NCI-H2081 treated with DMSO at 0.1 percent for 48 hours (cell line): Measurements from ENCODE around the gene DOCK6.

ENCODE experiments used
- DNase-seq: peaks from one replicate; lab custom pipeline; 2025; lab: John Stamatoyannopoulos, UW

The DOCK6 gene

GRCh38 chr19:11278670-11279069 is 16.3 kb upstream of the DOCK6 start:
- no peak for DNase-seq

- no peak for DNase-seq
These were observed 12.3 kb upstream of the DOCK6 start for GRCh38 chr19:11274533-11275086.

DNA sequence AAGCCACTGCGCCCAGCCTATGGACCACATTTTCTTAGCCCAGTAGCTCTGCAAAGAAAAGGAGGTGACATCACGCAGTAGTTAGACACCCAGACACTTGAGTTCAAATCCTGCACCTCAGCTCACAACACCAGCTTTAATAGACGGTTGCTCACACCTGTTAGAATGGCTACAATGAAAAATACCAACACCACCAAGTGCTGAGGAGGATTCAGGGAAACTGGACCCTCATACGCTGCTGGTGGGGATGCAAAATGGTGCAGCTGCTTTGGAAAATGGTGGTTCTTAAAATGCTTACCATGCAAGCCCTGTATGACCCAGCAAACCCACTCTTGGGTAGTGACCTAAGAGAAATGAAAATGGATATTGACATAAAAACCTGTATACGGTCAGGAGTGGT is 11.7 kb upstream of the DOCK6 start:
- no peak for DNase-seq

GRCh38 chr19:11273296-11273695 is 11.0 kb upstream of the DOCK6 start:
- DNase-seq, result no peak

- no peak for DNase-seq
These were observed 7.1 kb upstream of the DOCK6 start for GRCh38 chr19:11269408-11269807.

- DNase-seq, result no peak
These were observed 6.5 kb upstream of the DOCK6 start for GRCh38 chr19:11268783-11269267.

DNA sequence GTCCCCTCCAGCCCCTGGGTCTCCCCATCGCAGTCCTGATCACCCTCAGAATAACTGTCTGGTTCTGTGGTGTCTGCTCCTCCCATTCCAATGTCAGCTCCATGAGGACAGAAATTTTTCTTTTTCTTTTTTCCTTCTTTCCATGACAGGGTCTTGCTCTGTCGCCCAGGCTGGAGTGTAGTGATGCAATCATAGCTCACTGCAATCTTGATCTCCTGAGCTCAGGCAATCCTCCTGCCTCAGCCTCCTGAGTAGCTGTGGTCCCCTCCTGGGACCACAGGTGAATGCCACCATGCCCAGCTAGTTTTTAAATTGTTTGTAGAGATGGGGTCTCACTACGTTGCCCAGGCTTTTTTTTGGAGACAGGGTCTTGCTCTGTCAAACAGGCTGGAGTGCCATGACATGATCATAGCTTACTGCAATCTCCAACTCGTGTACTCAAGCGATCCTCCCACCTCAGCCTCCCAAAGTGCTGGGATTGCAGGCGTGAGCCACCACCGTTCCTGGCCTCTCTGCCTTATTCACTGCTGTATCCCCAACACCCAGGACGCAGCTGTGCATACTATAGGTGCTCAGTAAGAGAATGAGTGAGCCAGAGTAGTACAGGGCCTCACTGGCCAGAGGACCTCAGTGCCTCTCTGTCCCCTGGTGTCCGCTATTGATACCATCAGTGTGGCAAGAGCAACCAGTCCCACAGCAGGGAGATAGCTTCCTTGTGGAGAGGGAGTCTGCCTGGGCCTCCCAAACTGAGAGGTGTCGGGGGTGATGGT is 5.2 kb upstream of the DOCK6 start:
- DNase-seq, result no peak

DNA sequence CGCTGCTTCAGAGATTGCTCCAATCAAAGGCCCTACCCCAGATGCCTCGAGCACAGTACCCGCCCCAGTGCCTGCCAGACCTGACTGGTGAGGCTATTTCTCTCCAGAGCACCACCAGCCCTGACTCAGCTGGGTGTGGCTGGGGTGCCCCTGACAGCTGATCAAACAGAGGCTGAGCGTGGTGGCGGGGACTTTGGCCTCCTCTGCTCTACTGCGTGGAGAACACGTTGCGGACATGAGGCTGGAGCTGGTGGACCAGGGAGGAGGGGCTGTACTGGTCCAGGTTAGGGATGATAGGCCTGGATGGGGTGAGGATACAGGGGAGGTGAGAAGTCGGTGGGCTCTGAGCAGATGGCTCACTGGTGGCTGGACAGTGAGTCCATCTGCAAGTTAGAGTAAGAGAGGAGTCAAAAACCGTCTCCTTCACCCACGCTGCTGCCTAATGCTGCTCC is 3.5 kb upstream of the DOCK6 start:
- DNase-seq, result no peak

- DNase-seq, result no peak
These were observed 3.0 kb upstream of the DOCK6 start for GRCh38 chr19:11265177-11265784.

- no peak for DNase-seq
These were observed 2.3 kb upstream of the DOCK6 start for GRCh38 chr19:11264452-11265176.

- DNase-seq, result no peak
These were observed 1.4 kb upstream of the DOCK6 start for GRCh38 chr19:11263726-11264125.

- no peak for DNase-seq
These were observed 823 bp downstream of the DOCK6 start for GRCh38 chr19:11261431-11261970.

GRCh38 chr19:11260996-11261395 is 1.3 kb downstream of the DOCK6 start:
- DNase-seq, result no peak

GRCh38 chr19:11257846-11258380 is 4.4 kb downstream of the DOCK6 start:
- DNase-seq, result no peak

- no peak for DNase-seq
These were observed 6.1 kb downstream of the DOCK6 start for GRCh38 chr19:11256189-11256588.

DNA sequence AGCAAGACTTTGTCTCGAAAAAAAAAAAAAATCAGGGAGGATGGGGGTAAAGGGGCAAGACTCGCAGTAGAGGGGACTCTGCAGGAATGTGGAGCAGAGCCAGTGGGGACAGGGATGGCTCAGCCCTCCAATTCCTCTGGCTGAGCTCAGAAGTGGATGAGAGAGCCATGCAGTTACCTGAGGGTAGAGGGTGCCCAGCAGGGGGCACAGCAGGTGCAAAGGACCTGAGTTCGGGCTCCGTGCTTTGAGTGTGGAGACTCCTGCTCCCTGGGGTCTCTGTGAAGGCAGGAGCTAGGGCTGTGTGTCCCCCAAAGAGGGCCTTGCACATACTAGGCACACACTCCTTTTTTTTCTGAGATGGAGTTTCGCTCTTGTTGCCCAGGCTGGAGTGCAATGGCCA is 7.7 kb downstream of the DOCK6 start:
- DNase-seq, result no peak

GRCh38 chr19:11252665-11253355 is 9.5 kb downstream of the DOCK6 start:
- no peak for DNase-seq

- no peak for DNase-seq
These were observed 10.5 kb downstream of the DOCK6 start for GRCh38 chr19:11251650-11252314.

- no peak for DNase-seq
These were observed 11.1 kb downstream of the DOCK6 start for GRCh38 chr19:11251217-11251616.

DNA sequence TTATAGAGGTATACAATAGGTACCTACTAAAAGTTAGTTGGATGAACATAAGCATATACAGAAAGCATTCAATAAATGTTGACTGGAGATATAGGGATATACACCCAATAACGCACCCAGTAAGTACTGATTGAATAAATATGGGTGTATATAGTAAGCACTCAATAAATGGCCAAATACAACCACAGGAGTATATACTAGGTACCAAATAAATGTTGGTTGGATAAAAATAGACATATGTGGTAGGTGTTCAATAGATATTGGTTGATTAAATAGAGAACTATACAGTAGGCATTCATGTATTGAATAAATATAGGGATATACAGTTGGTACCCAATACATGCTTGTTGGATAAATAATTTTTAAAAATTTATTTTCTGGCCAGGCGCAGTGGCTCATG is 13.5 kb downstream of the DOCK6 start:
- DNase-seq, result no peak

DNA sequence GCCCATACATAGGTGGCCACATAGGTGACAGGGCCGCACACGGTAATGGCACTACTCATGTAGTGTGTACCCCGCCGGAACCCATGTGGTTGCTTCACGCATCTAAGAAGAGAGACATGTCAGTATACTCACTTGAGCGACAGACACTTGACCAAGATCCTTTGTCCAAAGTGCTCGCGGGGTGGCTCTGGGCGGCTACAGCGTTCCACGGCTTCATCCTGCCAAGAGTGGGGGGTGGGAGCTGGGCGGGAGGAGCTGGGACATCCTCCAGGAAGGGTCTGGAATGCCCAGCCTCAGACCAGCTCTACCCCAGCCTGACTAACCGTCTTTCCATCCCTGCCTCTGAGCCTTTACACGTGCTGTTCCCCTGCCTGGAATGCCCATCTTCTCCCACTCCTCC is 14.4 kb downstream of the DOCK6 start:
- DNase-seq, result no peak
